ENCODE data around the gene COPE. TPM values are rescaled to one million over a fixed set of nuclear protein-coding genes. Genes with fewer than 3 reads are reported as not detected.
A peak's percentile ranks its signal among the peaks of the same experiment; 100 is the strongest.

COPE gene
- total RNA-seq, 1 donor from 2014 or later, result 128 TPM

DNA sequence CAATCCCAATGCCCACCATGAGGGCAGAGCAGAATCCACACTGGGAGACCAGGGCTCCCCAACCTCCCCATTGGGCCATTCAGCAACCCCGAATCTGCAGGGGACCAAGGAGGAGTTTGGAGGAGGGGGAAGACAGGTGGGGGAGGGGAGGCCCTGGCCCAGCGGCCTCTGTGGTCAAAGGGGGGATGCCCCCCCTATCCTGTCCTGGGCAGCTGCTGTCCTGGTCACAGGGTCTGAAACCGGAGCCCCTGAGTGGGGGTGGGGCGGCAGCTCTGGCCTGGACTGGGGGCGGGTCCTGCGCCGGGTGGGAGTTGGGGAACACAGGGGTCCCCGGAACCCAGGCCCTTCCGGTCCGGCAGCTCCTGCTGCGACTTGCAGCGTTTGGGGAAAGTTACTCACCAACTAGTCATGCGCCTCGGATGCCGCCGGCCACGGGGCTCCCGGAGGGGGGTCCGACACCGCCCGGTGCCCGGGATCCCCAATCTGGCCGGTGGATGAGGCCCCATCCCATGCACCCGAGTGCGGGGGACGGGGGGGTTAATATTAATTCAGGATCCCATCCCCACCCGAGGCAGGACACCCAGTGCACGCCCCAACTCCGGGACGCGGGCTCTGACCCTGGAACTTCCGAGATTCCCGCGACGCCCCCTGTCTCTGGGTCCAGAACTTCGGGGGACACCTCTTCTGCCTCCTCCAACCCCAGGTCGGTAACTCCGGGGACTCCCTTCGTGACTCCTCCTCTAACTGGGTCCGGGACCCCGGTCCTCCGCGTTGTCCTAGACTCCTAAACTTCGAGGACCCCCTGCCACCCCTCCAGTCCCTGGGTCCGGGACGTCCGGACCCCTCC, 21.0 kb upstream of the COPE start:
- intact Hi-C loops (cut with micrococcal nuclease), result no loop called here

DNA sequence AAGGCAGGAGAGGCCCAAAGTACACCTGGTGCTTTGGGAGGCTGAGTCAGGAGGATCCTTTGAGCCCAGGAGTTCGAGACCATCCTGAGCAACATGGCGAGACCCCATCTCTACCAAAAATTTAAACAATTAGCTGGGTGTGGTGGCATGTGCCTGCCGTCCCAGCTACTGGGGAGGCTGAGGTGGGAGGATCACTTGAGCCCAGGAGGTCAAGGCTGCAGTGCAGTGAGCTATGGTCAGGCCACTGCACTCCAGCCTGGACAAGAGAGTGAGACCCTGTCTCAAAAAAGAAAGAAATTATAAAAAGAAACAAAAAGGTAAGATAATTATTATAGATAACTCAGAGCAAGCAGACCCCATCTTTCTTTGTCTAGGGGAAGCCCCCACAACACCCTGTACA, 20.0 kb upstream of the COPE start:
- Histone ChIP-seq H3K27me3 (ENCODE audit: low read depth) (no peaks in the 10 kb centered on the region), H3K27ac (replicated peaks) (no peak overlapping the region), H3K36me3 (peaks cover 16% of the 10 kb centered on the region), H3K4me3 (peak overlapping the region; percentile 78), H3K4me1 (peaks cover 20% of the 10 kb centered on the region), H3K9me3 (replicated peaks) (no peaks in the 10 kb centered on the region)
- DNase-seq, result no peak
- intact Hi-C loops (cut with micrococcal nuclease), result no loop called here
- no peak for TF ChIP-seq CTCF (IDR thresholded peaks at IDR 0.05; ENCODE audit: borderline replicate concordance)

More for the DNA sequence above, 21.0 kb upstream of the COPE start:
- Histone ChIP-seq H3K27ac (replicated peaks) (peak overlapping the region; percentile 47), H3K4me1 (peaks cover 20% of the 10 kb centered on the region), H3K27me3 (ENCODE audit: low read depth) (no peaks in the 10 kb centered on the region), H3K36me3 (peaks cover 9% of the 10 kb centered on the region), H3K9me3 (replicated peaks) (no peaks in the 10 kb centered on the region), H3K4me3 (peak overlapping the region; percentile 78)
- TF ChIP-seq CTCF (IDR thresholded peaks at IDR 0.05; ENCODE audit: borderline replicate concordance), result no peak
- DNase-seq, result peak; percentile 46

DNA sequence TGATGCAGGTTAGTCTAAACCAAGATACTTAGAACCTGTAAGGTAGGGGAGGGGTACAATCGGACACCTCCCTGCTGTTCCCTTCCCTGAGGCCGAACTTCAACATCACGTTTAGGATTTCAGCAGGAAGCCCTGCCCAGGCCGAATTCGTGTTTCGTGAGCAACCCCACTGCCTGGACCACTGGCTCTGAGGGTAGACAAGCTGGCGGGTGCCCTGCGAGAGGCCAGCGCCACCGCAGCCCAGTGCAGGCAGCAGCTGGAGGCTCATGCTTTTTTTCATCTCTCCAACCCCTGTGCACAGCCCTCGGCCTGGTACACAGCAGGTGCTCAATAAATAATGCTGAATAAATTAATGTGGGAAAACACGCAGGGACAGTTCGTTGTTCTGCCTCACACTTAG, 14.1 kb upstream of the COPE start:
- Histone ChIP-seq H3K27me3 (ENCODE audit: low read depth) (no peaks in the 10 kb centered on the region), H3K27ac (replicated peaks) (no peak overlapping the region), H3K4me1 (peaks cover 5% of the 10 kb centered on the region), H3K36me3 (peaks cover 44% of the 10 kb centered on the region), H3K9me3 (replicated peaks) (no peaks in the 10 kb centered on the region), H3K4me3 (no peak overlapping the region)
- TF ChIP-seq CTCF (IDR thresholded peaks at IDR 0.05; ENCODE audit: borderline replicate concordance), result no peak
- no peak for DNase-seq
- intact Hi-C loops (cut with micrococcal nuclease), result no loop called here

GRCh38 chr19:18932216-18932841, 13.1 kb upstream of the COPE start:
- Histone ChIP-seq H3K36me3 (peaks cover 54% of the 10 kb centered on the region), H3K27ac (replicated peaks) (no peak overlapping the region), H3K4me3 (peak overlapping the region; percentile 20), H3K27me3 (ENCODE audit: low read depth) (no peaks in the 10 kb centered on the region), H3K4me1 (peaks cover 5% of the 10 kb centered on the region), H3K9me3 (replicated peaks) (no peaks in the 10 kb centered on the region)
- intact Hi-C loops (cut with micrococcal nuclease), result no loop called here
- no peak for TF ChIP-seq CTCF (IDR thresholded peaks at IDR 0.05; ENCODE audit: borderline replicate concordance)
- DNase-seq, result peak; percentile 78

DNA sequence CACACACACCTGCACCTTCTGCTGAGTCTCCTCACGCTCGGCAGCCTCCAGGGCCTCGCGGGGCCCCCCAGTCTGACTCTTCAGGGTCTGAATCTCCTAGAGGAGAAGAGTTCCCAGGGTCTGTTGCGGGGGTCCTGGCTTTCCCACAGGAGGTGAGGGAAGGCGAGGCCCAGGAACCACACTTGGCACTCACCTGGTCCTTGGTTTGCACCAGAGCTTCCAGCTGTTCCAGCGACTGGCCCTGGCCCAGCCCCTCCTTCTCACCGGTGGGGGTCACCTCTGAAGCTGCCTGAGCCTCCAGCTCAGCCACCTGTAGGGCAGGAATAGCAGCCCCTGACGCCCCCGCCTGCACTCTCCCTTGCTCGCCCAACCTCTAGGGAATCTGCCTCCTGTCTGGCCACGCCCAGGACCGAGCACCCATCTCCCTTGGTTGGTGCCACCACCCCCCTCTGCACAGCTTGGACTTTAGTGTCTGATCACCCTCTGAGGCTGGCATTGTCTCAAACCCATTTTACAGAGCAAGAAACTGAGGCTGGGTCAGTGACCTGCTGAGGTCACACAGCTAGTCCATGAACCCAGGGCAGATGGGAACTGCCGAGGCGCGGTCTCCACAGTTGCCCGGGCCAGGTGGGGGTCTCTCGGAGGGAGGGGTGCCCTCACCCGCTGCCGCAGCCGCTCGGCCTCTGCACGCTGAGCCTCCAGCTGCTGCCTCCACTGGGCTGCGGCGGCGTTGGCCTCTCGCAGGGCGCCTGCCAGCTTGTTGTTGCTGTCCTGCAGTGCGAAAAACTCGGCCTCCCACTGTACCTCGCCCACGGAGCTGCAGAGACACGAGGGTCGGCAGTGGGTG, 12.4 kb upstream of the COPE start:
- H3K4me3 ChIP-seq, result no peak overlapping the region

More for the DNA sequence above, 12.4 kb upstream of the COPE start:
- Histone ChIP-seq H3K36me3 (peaks cover 59% of the 10 kb centered on the region), H3K9me3 (replicated peaks) (no peaks in the 10 kb centered on the region), H3K27me3 (ENCODE audit: low read depth) (no peaks in the 10 kb centered on the region), H3K4me1 (peaks cover 5% of the 10 kb centered on the region), H3K27ac (replicated peaks) (no peak overlapping the region)
- no peak for TF ChIP-seq CTCF (IDR thresholded peaks at IDR 0.05; ENCODE audit: borderline replicate concordance)
- DNase-seq, result no peak
- intact Hi-C loops (cut with micrococcal nuclease), result no loop called here
